Astrocyte of the spinal cord (primary cell): Measurements from ENCODE around the gene ANKHD1.

Experiments used
- DNase-seq: peaks from one replicate; pipeline ENCODE4 v3.0.0; 2011; ENCODE audit warnings: low read depth, low spot score
- H3K4me3 ChIP-seq: 2 replicates; pipeline ENCODE4 v1.5.1; 2011; ENCODE audit warnings: low read depth, mild to moderate bottlenecking, low read length, moderate library complexity
- CTCF ChIP-seq: IDR thresholded peaks from 2 replicates; pipeline ENCODE4 v1.5.1; 2012; ENCODE audit warnings: low read depth, mild to moderate bottlenecking, low read length, inconsistent platforms
- in situ Hi-C: cut with HindIII; loops from 2 replicates; pipeline ENCODE4 v1.10.0; 2017; ENCODE audit warnings: low sequenced_read_pairs

ANKHD1 gene

GRCh38 chr5:140360681-140361479 is 40.8 kb upstream of the ANKHD1 start:
- no peak for TF ChIP-seq CTCF
- in situ Hi-C loops: no loop called here
- no peak overlapping the region for H3K4me3 ChIP-seq
- DNase-seq: no peak

- in situ Hi-C loops: no loop called here
- no peak for DNase-seq
- no peak overlapping the region for H3K4me3 ChIP-seq
- no peak for TF ChIP-seq CTCF
Observed at GRCh38 chr5:140361901-140362300, 39.7 kb upstream of the ANKHD1 start.

GRCh38 chr5:140362311-140362710 is 39.3 kb upstream of the ANKHD1 start:
- in situ Hi-C loops: no loop called here
- no peak for DNase-seq
- no peak for TF ChIP-seq CTCF
- no peak overlapping the region for H3K4me3 ChIP-seq

- TF ChIP-seq CTCF: peak; percentile 98
- H3K4me3 ChIP-seq: peak overlapping the region; percentile 35
- DNase-seq: peak; percentile 47
- in situ Hi-C loops: no loop called here
Observed at GRCh38 chr5:140362875-140363630, 38.6 kb upstream of the ANKHD1 start.

GRCh38 chr5:140363631-140364471 is 37.8 kb upstream of the ANKHD1 start:
- no peak for DNase-seq
- no peak for TF ChIP-seq CTCF
- peak overlapping the region; percentile 35 for H3K4me3 ChIP-seq
- in situ Hi-C loops: no loop called here

GRCh38 chr5:140364472-140364765 is 37.2 kb upstream of the ANKHD1 start:
- no peak for DNase-seq
- TF ChIP-seq CTCF: no peak
- in situ Hi-C loops: no loop called here
- H3K4me3 ChIP-seq: no peak overlapping the region
